ENCODE data around the gene PEPD. TPM values are rescaled to one million over a fixed set of nuclear protein-coding genes. Genes with fewer than 3 reads are reported as not detected.

PEPD gene
- total and polyA plus RNA-seq, 10 of the 15 experiments (the other 5 are each of a cell fraction or from before 2014, with no cell fraction given): 1.4 to 52.0 (median 20.2) TPM

GRCh38 chr19:33472226-33472625, 49.4 kb downstream of the PEPD start:
- Histone ChIP-seq H3K27me3 (replicated peaks in 1 of 2; ENCODE audit: control insufficient read depth in 2 of 2, insufficient read depth in 2 of 2, low read length in 1 of 2) (no peaks in the 10 kb centered on the region), H3K4me1 (ENCODE audit: control insufficient read depth, insufficient read depth, low read length) (no peaks in the 10 kb centered on the region), H3K27ac (ENCODE audit: control insufficient read depth, insufficient read depth) (no peak overlapping the region), H3K36me3 (ENCODE audit: control insufficient read depth in 2 of 2, insufficient read depth in 2 of 2, low read length in 1 of 2) (no peaks in the 10 kb centered on the region; a peak in 1 of 4 replicates), H3K9me3 (replicated peaks; ENCODE audit: control insufficient read depth, insufficient read depth, low read length) (no peaks in the 10 kb centered on the region), H3K79me2 (ENCODE audit: control insufficient read depth, insufficient read depth, low read length) (no peaks in the 10 kb centered on the region), H3K4me2 (ENCODE audit: control insufficient read depth, insufficient read depth) (no peak overlapping the region), H3K9ac (ENCODE audit: control insufficient read depth, insufficient read depth, low read length) (no peak overlapping the region), H2AFZ (ENCODE audit: control insufficient read depth, low read depth, low read length) (no peak overlapping the region), H4K20me1 (ENCODE audit: control insufficient read depth, insufficient read depth) (no peaks in the 10 kb centered on the region; the same call in 1 of the 2 replicates), H3K4me3 (no peak overlapping the region)
- DNase-seq (ENCODE audit: low read depth, low spot score) (no peak), FAIRE-seq (no peak), ATAC-seq (no peak)
- BruUV-seq (replicated peaks): no TSS peak
- TF ChIP-seq PBX3 (IDR thresholded peaks at IDR 0.05; ENCODE audit: insufficient replicate concordance, low read depth, low read length) (no peak), BRCA1 (IDR thresholded peaks at IDR 0.05; ENCODE audit: low read depth, low read length) (no peak), PML (IDR thresholded peaks at IDR 0.05; ENCODE audit: low read length) (no peak), SUZ12 (IDR thresholded peaks at IDR 0.05; ENCODE audit: unreplicated experiment) (no peak), SIX5 (IDR thresholded peaks at IDR 0.05; ENCODE audit: low read depth, low read length, severe bottlenecking) (no peak), SMAD5 (IDR thresholded peaks at IDR 0.05; ENCODE audit: low read depth) (no peak), NR2C2 (IDR thresholded peaks at IDR 0.05; ENCODE audit: borderline replicate concordance, control insufficient read depth, insufficient read length, low read depth) (no peak), JUND (IDR thresholded peaks at IDR 0.05; ENCODE audit: low read depth, low read length) (no peak), HSF1 (IDR thresholded peaks at IDR 0.05; ENCODE audit: low read depth, low read length) (no peak), IRF4 (IDR thresholded peaks at IDR 0.05; ENCODE audit: low read depth, low read length) (no peak)
- intact Hi-C loops (cut with micrococcal nuclease; ENCODE audit: unreplicated experiment): no loop called here
- ChIA-PET POLR2A (no interaction called here), SMC1A (ENCODE audit: uncharacterized antibody, unreplicated experiment) (no interaction called here), CTCF (no interaction called here), RAD21 (ENCODE audit: unreplicated experiment) (no interaction called here)
- in situ Hi-C loops (cut with MboI): no loop called here
- WGBS (ENCODE audit: insufficient coverage, insufficient replicate concordance, low lambda C conversion rate, missing lambda C conversion rate): 76% methylated on average over 4 of the region's 4 CpGs
